Limb (tissue), 2 donors: ENCODE data around the gene PCDHB3.
"Not testable (repeated sequence)": the region's sequence is repeated elsewhere in the genome, so short reads cannot be mapped to it uniquely, and the experiment has no call there.

Experiments used
- DNase-seq, 2 donors: peaks; one replicate each; pipeline ENCODE4 v3.0.0-alpha.2; 2016; ENCODE audit errors: extremely low spot score in 2 of 2

Gene PCDHB3

GRCh38 chr5:141100243-141100805 is at the start of gene PCDHB3:
Gene PCDHB3, plus strand, starts transcription at chr5:141100473. Its CDS starts 177 bp downstream, at chr5:141100650.
- DNase-seq: peak in 1 of 2 donors; percentile 44

GRCh38 chr5:141050622-141051520 is 49.4 kb upstream of the PCDHB3 start, which contains the start of gene PCDHB1:
Gene PCDHB1, plus strand, starts transcription at chr5:141051374. Its CDS starts 97 bp downstream, at chr5:141051471.
- peak in 1 of 2 donors; percentile 21 for DNase-seq

- no peak for DNase-seq
These were observed 48.8 kb upstream of the PCDHB3 start for GRCh38 chr5:141051521-141051866.

GRCh38 chr5:141077826-141078225 is 22.4 kb upstream of the PCDHB3 start:
- no peak for DNase-seq

GRCh38 chr5:141082228-141082627 is 18.0 kb upstream of the PCDHB3 start:
- DNase-seq: no peak

GRCh38 chr5:141084487-141084989 is 15.7 kb upstream of the PCDHB3 start:
- DNase-seq: peak; percentile 8 to 26

GRCh38 chr5:141094481-141095262 is 5.6 kb upstream of the PCDHB3 start, which contains the start of gene PCDHB2:
Gene PCDHB2, plus strand, starts transcription at chr5:141094615. Its CDS starts 176 bp downstream, at chr5:141094791.
- no peak for DNase-seq

GRCh38 chr5:141095263-141095641 is 5.0 kb upstream of the PCDHB3 start:
- DNase-seq: no peak

GRCh38 chr5:141096181-141096580 is 4.1 kb upstream of the PCDHB3 start:
- DNase-seq: not testable (repeated sequence)

GRCh38 chr5:141096586-141096985 is 3.7 kb upstream of the PCDHB3 start:
- not testable (repeated sequence) for DNase-seq

- no peak for DNase-seq
These were observed 786 bp downstream of the PCDHB3 start for GRCh38 chr5:141101059-141101458.

GRCh38 chr5:141102070-141102469 is 1.8 kb downstream of the PCDHB3 start:
- DNase-seq: not testable (repeated sequence)

- not testable (repeated sequence) for DNase-seq
These were observed 2.2 kb downstream of the PCDHB3 start for GRCh38 chr5:141102471-141102870.

- no peak for DNase-seq
These were observed 5.1 kb downstream of the PCDHB3 start for GRCh38 chr5:141105350-141105749.

GRCh38 chr5:141119250-141119649 is 19.0 kb downstream of the PCDHB3 start:
- no peak for DNase-seq

- no peak for DNase-seq
These were observed 21.3 kb downstream of the PCDHB3 start, which contains the start of gene PCDHB4 for GRCh38 chr5:141121563-141121962. Gene PCDHB4, plus strand, starts transcription at chr5:141121818. Its CDS starts 181 bp downstream, at chr5:141121999.

- no peak for DNase-seq
These were observed 21.7 kb downstream of the PCDHB3 start for GRCh38 chr5:141121985-141122384.

GRCh38 chr5:141123396-141124135 is 23.3 kb downstream of the PCDHB3 start:
- not testable (repeated sequence) for DNase-seq

- DNase-seq: no peak
These were observed 27.0 kb downstream of the PCDHB3 start for GRCh38 chr5:141127305-141127704.

GRCh38 chr5:141135030-141135717 is 34.9 kb downstream of the PCDHB3 start, which contains the start of gene PCDHB5:
Gene PCDHB5, plus strand, starts transcription at chr5:141135206. Its CDS starts 229 bp downstream, at chr5:141135435.
- no peak for DNase-seq
